Measurements from ENCODE around the gene SHANK2.

The SHANK2 gene

DNA sequence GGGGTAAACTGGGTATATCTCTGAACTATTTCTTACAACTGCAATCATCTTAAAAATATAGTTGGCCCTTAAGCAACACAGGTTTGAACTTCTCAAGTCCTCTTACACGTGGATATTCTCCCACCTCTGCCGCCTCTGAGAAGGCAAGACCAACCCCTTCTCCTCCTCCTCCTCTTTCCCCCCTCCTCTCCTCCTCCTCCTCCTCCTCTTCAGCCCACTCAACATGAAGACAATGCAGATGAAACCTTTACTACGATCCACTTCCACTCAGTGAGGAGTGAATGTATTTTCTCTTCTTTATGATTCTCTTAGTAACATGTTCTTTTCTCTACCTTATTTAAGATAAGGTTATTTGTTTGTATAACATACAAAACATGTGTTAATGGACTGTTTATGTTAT is 20.0 kb downstream of the SHANK2 start:
- DNase-seq (ENCODE audit: extremely low read depth, low read depth), result no peak
- no peak overlapping the region for H3K4me3 ChIP-seq (replicated peaks; ENCODE audit: low read depth, low read length)
- TF ChIP-seq, protein P1, sequence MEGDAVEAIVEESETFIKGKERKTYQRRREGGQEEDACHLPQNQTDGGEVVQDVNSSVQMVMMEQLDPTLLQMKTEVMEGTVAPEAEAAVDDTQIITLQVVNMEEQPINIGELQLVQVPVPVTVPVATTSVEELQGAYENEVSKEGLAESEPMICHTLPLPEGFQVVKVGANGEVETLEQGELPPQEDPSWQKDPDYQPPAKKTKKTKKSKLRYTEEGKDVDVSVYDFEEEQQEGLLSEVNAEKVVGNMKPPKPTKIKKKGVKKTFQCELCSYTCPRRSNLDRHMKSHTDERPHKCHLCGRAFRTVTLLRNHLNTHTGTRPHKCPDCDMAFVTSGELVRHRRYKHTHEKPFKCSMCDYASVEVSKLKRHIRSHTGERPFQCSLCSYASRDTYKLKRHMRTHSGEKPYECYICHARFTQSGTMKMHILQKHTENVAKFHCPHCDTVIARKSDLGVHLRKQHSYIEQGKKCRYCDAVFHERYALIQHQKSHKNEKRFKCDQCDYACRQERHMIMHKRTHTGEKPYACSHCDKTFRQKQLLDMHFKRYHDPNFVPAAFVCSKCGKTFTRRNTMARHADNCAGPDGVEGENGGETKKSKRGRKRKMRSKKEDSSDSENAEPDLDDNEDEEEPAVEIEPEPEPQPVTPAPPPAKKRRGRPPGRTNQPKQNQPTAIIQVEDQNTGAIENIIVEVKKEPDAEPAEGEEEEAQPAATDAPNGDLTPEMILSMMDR (IDR thresholded peaks at IDR 0.05; ENCODE audit: low read depth, low read length, missing control alignments), result no peak

DNA sequence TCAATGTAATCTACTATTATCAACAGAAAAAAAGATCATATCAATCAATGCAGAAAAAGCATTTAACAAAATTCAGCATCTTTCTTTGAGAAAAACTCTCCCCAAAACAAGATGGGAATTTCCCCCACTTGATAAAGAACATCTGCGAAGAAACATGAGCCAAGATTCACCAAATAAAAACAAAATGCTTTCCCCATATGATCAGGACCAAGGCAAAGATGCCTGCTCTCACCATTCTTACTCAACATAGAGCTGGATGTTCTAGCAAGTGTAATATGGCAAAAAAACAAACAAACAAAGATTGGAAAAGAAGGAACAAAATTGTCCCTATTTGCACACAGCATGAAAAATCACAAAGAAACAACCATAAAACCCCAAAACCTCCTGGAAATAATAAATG is 23.4 kb downstream of the SHANK2 start:
- no peak overlapping the region for H3K4me3 ChIP-seq (replicated peaks; ENCODE audit: low read depth, low read length)
- DNase-seq (ENCODE audit: extremely low read depth, low read depth), result no peak
- TF ChIP-seq, protein P1 (IDR thresholded peaks at IDR 0.05; ENCODE audit: low read depth, low read length, missing control alignments), result no peak

DNA sequence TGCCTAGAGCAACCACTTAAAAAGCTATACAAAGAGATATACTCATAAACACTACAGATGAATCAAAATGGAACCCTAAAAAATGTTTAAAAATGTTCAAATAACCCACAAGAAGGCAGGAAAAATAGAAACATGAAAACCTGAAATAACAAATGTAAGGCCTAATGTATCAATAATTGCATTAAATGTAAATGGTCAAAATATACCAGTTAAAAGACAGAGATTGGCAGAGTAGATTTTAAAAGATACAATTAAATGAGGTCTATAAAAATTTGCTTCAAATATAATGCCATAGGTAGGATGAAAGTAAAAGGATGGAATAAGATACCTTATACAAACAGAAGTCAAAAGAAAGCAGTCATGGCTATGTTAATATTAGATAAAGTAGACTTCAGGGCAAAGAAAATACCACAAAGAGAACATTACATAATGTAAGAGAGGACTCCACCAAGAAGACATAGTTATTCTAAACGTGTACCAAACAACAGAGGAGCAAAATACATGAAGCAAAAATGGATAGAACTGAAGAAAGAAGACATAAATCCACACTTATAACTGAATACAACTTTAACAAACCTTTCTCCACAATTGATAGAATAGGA is 25.2 kb downstream of the SHANK2 start:
- no peak for DNase-seq (ENCODE audit: extremely low read depth, low read depth)
- H3K4me3 ChIP-seq (replicated peaks; ENCODE audit: low read depth, low read length), result no peak overlapping the region
- TF ChIP-seq, protein P1 (IDR thresholded peaks at IDR 0.05; ENCODE audit: low read depth, low read length, missing control alignments), result no peak

DNA sequence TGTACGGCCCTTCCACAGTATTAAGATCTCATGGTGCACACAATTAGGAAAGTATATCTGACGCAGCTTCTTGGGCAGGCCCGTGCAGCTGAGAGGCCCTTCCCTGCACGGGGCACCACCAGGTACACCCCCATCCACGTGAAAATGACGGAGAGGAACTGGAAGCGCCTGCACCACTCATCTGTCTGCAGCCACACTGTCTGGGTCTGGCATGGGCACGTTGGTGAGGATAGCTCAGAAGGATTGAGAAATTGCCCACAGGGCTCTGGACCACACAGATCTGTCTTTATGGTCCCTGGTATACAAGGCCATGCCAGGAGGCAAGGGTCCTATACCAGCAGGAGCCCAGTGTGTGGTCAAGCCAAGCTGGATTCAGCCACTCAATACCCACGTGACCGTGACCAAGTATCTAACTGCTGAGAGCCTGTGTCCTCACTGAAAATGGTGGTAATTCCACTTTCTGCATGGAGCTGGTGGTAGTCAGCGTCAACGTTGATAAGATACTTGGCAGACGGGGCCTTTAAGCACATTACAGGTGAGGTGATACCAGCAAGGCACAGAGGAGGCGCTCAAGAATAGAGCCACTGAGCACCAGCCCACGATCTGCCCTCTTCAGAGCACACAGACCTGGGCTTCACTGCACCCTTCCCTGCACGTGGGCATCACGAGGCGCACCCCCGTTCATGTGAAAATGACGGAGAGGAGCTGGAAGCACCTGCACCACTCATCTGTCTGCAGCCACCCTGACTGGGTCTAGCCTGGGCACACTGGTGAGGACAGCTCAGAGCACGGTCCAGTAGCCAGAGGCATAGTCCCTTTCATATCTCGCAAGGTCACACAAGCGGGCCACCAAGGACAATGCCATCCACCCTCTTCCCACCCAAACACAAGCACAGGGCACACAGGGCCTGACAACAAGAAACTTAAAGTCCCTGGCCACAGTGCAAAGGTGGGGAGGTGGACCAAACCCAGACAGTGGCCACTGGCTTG is 28.4 kb downstream of the SHANK2 start:
- no peak for DNase-seq (ENCODE audit: extremely low read depth, low read depth)

DNA sequence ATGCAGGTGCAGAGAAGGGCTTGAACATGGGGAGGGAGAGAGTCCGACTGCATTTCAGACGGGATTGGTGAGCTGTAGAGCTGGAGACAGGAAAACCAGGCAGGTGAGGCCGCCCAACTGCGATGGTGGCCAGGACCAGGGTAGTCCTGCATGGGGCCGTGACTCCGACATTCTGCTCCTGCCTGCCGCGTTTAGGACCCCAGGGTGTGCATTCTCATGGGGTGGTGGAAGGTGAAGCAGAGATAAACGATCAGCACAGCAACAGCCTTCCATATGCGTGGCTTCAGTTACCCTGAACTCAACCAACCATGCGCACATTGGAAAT is 29.3 kb downstream of the SHANK2 start:
- H3K4me3 ChIP-seq (replicated peaks; ENCODE audit: low read depth, low read length), result no peak overlapping the region
- TF ChIP-seq, protein P1 (IDR thresholded peaks at IDR 0.05; ENCODE audit: low read depth, low read length, missing control alignments), result no peak
- no peak for DNase-seq (ENCODE audit: extremely low read depth, low read depth)

More for the DNA sequence above, 28.4 kb downstream of the SHANK2 start:
- TF ChIP-seq, protein P1 (IDR thresholded peaks at IDR 0.05; ENCODE audit: low read depth, low read length, missing control alignments), result no peak
- H3K4me3 ChIP-seq (replicated peaks; ENCODE audit: low read depth, low read length), result no peak overlapping the region

DNA sequence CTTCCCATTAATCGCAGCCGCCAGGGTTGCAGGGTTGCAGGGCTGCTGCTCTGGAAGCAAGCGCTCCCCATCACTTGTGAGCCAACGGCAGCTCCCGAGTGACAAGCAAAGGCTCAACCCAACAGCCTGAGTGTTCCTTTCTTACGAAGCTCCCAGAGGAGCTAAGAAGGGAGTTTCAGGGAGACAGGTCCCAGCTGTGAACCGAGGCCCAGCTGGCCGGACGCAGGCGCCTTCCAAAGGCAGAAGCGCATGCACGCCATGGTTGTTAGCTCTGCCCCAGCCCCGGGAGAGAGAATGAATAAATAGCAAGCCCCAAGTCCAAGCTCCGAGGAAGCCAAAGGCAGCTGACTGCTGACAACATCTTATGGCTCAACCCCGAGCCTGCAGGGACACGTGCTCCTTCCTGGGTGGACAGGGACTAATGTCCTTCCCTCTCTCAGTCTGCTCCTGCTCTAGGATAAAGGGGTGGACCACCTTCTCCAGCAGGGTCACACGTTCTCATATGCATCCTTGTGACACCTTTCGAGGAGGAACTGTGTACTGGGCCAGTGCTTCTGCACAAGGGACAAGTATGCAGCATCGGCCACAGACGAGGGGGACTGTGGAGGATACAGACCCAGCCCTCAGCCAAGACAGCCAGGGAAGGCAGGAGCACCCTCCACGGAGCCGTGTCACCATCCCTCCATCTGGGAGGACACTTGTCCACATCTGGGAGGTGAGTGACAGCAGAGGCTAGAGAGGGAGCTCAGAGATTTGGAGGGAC is 29.9 kb downstream of the SHANK2 start:
- DNase-seq (ENCODE audit: extremely low read depth, low read depth), result no peak
- TF ChIP-seq, protein P1 (IDR thresholded peaks at IDR 0.05; ENCODE audit: low read depth, low read length, missing control alignments), result no peak
- no peak overlapping the region for H3K4me3 ChIP-seq (replicated peaks; ENCODE audit: low read depth, low read length)
